ENCODE results near the gene IL19. TPM values are rescaled to one million over a fixed set of nuclear protein-coding genes. Genes with fewer than 3 reads are reported as not detected.

IL19 gene
- total RNA-seq, result not detected in 2 replicates

GRCh38 chr1:206770531-206771337 lies at the start of gene IL19:
IL19 (plus strand) TSS chr1:206770773; CDS start chr1:206836663, 65,890 bp downstream.

GRCh38 chr1:206772243-206772937 lies 1.8 kb downstream of the IL19 start, which contains the start of gene IL10:
IL10 (minus strand) TSS chr1:206772494; CDS start chr1:206772435, 59 bp downstream.

GRCh38 chr1:206864939-206865671 lies 94.5 kb downstream of the IL19 start, which contains the start of gene IL20:
IL20 (plus strand) TSS chr1:206865623; CDS start chr1:206865853, 230 bp downstream.

Other genes starting within 250 kb of the IL19 start
- 39.3 and 61.5 TPM in 2 replicates for gene EIF2D, start 158.3 kb upstream of the IL19 start, total RNA-seq
- 9.2 and 9.3 TPM in 2 replicates for gene DYRK3, start 135.2 kb upstream of the IL19 start, total RNA-seq
- gene MAPKAPK2, start 85.9 kb upstream of the IL19 start, total RNA-seq, result 22.5 and 48.8 TPM in 2 replicates
- gene IL10, start 1.7 kb downstream of the IL19 start, total RNA-seq, result not detected in 2 replicates
- gene IL20, start 94.8 kb downstream of the IL19 start, total RNA-seq, result not detected in 2 replicates
- not detected in 2 replicates for gene IL24, start 126.7 kb downstream of the IL19 start, total RNA-seq
- gene FCMR, start 151.2 kb downstream of the IL19 start, total RNA-seq, result not detected in 2 replicates
- not detected in 2 replicates for gene PIGR, start 175.7 kb downstream of the IL19 start, total RNA-seq
- not detected in 2 replicates for gene FCAMR, start 199.7 kb downstream of the IL19 start, total RNA-seq

Measured in bladder microvascular endothelial cell (primary cell).